ENCODE results near the gene RANBP17.
A peak's percentile ranks its signal among the peaks of the same experiment; 100 is the strongest.
"Not testable (repeated sequence)": the region's sequence is repeated elsewhere in the genome, so short reads cannot be mapped to it uniquely, and the experiment has no call there.

RANBP17 gene

DNA sequence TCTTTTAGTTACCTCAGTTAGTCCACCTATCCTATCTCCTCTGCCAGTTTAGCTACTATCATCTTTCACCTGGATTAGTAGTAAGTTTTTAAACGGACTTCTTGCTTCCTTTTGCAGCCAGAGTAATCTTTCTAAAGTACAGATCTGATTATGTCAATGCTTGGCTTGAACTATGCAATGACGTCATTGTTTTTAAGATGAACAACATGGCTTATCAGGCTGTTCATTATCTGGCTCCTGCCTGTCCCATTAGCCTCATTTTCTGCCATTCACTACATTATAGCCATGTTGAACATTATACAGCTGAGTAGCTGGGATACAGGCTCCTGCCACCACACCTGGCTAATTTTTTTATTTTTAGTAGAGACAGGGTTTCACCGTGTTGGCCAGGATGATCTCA, 98.7 kb downstream of the RANBP17 start:
- DNase-seq, result no peak

DNA sequence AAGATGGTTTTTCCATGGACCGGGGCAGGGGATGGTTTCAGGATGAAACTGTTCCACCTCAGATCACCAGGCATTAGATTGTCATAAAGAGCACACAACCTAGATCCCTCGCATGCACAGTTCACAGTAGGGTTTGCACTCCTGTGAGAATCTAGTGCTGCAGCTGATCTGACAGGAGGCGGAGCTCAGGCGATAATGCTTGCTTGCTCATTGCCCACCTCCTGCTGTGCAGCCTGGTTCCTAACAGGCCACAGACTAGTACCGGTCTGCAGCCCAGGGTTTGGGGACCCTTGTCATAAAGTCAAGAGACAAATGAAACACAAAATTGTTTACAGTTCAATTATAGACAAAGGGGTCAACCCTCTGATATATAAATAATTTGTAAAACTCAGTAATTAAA, 101.7 kb downstream of the RANBP17 start:
- no peak for DNase-seq

DNA sequence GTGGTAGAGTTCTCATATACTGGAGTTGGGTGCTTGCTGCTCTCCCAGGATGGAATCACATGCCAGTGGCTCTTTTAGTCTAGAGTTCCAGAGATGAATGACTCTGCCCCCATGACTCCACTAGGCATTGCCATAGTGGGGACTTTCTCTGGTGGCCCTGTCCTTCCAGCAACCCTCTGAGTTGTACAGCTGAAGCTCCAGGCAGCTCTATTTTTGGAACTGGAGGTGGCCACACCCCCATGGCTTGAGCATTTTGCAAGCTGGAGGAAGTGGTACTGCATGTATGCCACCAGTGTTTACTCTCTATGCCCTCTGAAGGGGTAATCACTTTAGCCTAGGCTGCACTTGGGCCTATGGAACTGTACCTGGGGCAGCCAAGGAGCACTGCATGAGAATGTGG, 112.6 kb downstream of the RANBP17 start:
- no peak for DNase-seq

DNA sequence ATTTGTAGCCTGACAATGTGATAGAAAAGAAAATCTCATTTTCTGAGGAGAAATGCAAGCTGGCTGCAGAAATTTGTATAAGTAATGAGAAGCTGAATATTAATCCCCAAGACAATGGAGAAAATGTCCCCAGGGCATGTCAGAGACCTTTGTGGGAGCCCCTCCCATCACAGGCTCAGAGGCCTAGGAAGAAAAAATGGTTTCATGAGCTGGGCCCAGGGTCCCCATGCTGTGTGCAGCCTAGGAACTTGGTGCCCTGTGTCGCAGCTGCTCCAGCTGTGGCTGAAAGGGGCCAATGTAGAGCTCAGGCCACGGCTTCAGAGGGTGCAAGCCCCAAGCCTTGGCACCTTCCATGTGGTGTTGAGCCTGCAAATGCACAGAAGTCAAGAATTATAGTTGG, 118.4 kb downstream of the RANBP17 start:
- DNase-seq, result not testable (repeated sequence)

DNA sequence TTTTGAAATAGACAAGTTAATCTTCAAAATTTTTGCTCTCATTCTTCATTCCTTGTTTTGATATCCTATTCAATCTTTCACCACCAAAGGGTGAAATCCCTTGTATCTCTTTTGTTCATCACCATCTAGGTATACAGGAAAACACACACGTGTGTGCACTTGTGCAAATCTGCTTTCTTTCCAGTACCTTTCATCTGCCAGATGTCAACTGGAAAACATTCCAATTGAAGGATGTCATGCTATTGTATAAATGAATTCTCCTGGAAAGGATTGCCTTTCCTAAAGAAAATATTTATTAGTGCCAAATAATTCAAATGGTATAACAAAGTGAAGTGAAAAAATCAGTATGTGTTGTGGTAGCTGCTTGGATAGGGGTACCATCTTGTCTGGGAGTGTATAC, 123.7 kb downstream of the RANBP17 start:
- DNase-seq, result no peak

DNA sequence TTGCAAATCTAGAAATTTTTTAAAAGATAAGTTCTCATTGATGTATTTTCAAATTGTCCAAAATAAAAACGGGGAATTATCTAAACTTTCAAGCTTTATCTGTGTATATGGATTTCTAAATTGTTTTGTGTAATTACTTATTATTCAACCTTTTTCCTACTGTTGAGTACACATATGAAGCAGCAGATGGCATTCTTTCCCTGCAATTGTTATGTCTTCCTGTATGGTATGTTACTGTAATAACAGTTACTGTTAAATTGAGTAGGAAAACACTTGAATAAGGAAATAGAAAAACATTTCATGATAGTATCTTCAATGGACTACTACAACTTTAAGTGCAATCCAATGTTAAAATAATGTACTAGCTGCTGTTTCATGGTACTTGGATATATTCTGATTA, 124.8 kb downstream of the RANBP17 start:
- peak; percentile 2 for DNase-seq

DNA sequence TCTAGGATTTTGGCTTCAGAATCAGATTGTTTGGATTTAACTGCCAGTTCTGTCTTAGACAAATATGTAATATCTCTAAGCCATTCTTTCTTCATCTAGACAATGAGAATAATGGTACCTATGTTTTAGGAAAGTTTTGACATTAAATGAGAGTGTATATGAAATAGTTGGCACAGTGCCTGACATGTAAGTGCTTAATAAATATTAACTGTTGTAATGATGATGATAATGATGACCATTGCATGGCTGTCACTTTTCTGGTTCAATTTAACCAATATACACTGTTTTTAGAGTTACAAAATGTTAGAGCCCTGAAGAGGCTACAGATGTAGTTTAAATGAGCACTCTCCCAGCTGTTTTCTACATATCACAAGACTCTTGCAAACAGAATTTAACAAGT, 131.7 kb downstream of the RANBP17 start:
- no peak for DNase-seq

DNA sequence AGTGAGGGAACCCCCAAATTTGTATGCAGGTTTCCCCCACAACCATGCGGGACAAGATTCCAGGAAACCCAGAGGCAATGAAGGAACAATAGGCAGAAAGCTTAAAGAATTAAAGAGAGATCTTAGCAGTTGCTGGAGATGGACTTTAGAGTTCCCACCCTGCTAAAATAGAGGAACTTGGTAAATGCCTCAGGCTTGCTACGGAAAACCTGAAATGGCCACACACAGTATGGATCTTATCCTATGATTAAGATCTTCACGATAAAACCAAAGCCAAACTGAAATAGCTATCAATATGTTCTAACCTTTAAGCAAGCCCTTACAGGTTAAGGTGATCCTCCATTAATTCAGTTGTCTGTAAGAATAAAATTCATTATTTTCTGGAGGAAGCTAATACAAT, 148.3 kb downstream of the RANBP17 start:
- no peak for DNase-seq

DNA sequence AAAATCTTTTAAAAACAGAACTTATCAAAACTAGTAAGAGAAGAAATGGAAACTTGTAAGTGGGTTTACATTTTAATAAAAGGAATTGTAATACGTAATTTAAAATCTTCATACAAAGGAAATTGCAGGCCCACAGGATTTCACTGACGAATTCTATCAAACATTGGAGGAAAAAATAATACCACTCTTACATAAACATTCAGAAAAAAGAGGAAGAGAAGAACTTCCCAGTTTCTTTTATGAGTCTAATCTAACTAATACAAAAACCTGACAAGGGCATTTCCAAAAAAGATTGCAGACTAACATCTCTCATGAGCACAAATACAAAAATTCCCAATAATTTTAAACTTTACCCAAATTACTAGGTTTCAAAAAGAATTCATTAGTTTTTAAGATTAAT, 149.0 kb downstream of the RANBP17 start:
- no peak for DNase-seq

DNA sequence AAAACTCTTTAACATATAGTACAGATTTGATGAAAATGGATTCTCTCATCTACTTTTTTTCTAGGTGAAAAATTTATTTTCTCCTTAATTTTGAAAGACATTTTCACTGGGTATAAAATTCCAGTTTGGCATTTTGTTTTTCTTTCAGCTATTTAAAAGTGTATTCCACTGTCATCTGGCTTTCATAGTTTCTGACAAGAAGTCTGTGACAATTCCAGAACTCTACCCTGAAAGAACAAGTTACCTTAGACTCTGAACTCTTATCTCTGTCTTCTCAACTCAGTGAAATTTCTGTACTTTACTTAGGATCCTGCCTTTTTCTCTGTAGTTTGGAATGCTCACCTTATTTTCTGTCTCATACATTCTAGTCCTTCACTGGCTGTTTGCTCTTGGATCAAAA, 161.7 kb downstream of the RANBP17 start:
- DNase-seq, result no peak

DNA sequence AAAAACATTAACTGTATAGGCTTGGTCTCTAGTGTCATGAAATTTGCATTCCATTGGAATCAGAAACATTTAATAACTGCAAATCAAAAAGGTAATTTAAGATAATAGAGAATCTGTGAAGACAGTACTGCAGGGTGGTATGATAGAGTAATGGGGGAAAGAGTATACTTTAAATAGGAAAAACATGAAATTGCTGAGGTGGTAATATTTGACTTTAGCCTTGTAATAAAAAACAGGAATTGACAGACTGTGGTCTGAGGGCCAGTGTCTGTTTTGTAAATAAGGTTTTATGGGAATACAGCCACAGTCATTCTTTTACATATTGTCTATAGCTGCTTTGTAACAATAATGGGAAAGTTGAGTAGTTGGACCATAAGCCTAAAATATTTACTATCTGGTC, 162.3 kb downstream of the RANBP17 start:
- DNase-seq, result no peak

DNA sequence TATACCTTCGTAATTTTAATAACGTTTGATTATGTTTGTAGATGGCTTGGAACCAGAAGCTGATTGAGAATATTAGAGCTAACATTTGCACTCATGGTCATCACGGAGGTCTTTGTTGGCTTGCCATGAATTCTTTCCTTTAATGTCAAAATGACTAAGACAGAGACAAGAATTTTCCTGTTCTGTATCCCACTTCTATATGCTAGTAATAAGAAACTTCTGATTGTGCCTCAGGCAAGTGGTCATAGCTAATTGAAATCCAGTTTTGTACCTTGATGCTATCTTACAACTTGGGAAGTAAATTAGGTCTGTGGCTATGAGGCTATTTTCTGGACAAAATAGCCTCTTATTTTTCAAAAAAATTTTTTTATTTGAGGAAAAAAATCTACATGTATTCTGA, 167.6 kb downstream of the RANBP17 start:
- no peak for DNase-seq

DNA sequence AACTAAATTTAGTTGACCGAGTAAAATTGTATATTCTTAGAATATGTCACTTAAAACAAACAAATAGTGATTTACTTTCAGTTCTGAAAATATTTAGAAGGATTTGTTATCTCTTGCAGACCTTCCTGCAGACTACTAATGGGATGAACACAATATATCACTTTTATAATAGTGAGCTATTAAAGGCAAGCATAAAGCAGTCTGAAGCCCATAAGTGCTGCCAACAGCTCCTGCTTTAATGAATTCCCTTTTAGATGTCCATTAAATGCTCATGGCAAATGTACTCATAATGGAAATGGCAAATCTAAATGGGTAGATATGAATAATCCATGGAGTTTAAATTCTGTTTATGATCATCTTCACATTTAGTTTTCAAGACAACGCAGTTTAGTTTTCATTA, 170.2 kb downstream of the RANBP17 start:
- DNase-seq, result no peak

DNA sequence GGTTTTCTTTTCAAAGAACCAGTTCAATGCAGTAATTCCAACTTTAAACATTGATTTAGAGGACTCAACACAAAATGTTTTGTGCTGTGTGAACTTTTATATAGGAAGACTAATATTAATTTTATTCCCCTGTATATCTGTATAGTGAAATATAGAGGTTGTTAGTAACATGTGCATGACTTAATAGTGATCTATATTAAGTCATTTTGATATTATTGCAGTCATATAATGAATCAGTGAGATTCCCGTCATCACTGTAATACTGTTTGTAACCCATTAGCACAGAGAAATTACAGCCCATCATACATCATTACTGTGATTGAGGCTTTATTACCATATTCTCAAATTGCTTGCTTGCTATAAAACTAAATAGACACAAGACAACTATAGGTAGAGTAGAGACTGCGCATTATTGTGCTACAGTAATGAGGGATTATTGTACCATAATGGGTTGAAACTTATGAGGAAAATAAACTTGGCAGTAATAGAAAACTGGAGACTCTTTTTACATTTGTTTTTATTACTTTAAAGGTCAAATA, 170.7 kb downstream of the RANBP17 start:
- no peak for DNase-seq

DNA sequence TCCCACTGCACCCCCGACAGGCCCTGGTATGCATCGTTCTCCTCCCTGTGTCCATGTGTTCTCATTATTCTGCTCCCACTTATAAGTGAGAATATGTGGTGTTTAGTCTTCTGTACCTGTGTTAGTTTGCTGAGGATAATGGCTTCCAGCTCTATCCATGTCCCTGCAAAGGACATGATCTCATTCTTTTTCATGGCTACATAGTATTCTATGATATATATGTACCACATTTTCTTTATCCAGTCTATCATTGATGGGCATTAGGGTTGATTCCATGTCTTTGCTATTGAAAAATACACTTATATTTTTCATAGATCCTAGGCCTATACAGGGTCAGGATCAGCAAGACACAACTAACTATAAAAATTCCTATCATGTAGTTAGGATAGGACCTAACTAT, 180.1 kb downstream of the RANBP17 start:
- DNase-seq, result not testable (repeated sequence)

DNA sequence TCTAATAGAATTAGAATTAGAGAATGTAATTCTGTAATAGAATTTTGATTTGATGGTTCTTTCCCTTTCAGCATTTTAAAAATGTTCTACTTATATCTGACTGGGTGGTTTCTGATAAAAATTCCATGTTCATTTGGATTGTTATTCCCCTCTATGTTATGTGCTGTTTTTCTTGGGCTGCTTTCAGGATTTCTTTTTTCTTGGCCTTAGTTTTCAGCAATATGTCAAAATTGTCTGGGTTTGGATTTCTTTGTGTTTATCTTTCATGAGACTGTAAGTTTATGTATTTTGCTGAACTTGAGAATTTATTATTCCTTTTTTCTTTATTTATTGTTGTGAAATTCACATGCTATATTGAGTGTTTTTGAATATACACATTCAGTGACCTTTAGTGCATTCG, 189.1 kb downstream of the RANBP17 start:
- no peak for DNase-seq

DNA sequence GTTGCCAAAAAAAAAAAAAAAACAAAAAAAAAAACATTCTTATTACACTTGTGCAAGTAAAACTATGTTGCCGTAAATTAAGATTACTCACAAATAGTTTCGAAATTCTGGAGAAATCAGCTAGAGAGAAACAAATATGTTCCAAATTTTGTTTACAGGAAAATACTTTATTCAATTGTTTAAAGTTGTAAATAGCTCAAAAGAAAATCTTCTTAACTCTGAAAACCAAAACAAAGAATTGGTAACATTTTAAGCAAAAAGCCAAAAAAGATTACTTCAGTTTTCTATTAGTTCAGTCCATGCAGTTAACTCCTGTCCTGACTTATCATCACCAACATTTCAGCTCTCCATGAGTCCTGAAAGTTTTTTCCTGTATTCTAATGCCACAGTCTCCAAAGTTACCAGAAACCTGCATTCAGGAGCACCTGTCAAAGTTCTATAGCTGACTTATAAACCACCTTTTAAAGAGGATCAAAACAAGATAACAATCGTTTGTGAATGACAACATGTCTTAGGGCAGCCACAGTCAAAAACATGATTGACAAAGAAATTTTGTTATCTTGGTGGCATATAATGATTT, 194.1 kb downstream of the RANBP17 start:
- no peak for DNase-seq

DNA sequence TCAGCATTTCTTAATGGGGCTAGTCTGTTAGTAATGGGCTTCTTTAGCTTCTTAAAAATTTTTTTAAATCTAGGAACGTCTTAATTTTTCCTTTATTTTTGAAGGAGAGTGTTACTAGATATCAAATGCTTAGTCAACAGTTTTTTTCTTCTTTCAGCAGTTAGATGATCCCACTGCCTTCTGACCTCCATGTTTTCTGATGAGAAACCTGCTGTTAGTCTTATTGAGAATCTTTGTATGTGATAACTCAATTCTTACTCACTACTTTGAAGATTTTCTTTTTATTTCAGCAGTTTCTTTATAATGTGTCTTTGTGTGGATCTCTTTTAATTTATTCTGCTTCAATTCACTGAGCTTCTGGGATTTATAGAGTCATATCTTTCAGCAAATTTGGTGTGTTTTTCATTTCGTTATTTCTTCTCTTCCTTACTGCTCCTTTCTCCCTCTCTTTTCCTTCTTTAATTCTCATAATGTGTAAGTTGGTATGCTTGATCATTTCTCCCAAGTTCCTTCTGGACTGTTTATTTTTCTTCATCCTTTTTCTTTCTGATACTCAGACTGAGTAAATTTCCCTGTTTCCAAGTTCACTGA, 205.8 kb downstream of the RANBP17 start:
- DNase-seq, result no peak

DNA sequence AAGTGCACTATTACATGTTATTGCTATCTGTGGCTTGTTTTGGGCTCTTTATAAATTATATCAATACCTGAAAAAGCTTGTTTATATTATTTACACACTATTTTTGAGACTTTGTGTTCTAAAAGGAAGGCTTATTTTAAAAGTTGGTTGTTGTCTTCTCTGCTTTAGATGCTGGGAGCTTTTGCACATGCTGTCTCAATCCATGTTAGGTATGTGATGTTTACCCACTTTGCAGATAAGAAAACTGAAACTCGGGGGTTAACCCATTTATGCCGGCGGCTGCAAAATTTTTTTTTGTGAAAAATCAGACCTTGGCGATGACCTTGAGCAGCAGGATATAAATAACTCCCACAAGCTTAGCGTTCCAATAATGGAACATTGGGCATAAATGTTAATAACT, 212.9 kb downstream of the RANBP17 start:
- no peak for DNase-seq

DNA sequence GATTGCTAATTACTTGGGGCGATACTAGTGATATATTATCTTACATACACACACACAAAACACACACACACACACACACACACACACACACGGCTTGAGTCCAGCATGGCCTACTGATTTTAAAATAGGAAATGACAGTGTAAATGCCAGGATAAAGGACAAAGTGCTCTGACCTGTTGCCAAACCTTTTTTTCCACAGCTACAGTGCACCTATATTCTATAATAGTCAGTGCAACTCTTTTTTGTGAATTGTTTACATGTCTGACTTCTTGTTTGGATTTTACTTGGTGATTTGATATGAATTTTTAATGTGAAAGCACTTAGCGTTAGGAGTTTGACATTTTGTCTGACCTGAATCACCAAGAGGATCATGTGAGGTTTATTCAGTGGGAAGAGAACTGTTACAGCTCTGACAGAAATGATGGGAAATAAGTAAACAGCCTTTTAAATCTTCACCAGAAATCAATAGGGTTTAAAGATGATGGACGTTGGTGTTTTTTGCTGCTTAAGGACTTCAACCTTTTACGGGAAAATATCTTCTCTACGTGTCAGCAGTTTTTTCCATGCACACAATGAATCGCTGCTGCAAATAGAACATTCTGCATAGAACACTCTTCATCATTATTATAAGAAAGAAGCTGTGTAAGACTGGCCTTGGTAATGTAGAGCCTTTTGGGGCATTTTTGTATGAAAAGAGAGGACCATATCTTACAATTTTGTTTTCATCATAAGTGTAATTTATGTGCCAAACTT, 218.5 kb downstream of the RANBP17 start:
- DNase-seq, result no peak

DNA sequence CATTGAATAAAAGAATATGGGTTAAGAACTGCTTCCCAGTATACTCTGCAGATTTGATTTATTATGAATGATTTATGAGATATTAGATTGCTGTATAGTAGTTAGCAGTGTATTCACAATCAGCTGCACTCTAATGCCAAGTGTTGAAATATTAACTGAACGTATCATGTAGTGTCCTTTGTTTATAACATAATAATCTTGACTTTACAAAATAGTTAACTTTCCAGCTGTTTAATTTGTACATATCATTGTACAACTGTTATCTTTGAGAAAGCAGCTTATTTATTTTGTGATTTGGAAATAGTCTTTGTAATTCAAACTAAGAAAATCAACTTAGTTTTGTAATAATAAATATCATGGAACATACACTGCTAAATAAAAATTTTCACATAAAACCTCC, 219.5 kb downstream of the RANBP17 start:
- DNase-seq, result no peak

DNA sequence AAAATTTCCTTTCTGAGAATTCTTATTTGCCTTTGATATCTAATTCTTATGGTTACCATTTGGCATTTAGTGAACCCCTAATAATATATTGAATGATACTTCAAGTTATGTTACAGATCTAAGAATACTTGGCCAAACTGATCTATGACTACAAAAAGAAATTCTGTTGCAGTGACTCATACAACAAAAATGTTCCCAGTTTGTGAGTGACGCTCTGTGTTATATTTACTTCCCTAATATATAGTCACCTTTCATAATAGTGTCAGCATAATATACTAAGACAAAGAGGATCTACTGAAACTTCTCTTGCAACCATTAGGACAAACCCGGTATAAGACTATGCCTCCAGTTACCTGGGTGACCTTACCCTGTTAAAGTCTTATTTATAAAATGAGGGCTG, 230.4 kb downstream of the RANBP17 start:
- DNase-seq, result no peak

DNA sequence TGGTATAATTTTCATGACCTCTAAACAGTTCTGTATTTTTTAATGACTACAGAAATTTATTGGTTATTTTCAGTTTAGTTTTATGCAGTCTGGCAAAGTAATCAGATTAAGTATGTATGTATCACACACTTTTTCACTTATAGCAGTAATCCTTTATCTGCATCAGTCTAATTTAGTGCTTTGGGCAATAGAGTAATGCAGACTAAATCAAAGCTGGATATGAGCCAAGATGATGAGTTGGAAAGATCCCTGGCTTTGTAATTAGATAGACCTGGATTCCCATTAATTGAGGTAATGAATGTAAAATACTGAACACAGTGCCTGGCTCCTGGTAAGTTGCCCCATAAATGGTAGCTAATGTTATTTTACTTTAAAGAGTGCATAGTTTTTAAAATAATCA, 231.8 kb downstream of the RANBP17 start:
- no peak for DNase-seq

DNA sequence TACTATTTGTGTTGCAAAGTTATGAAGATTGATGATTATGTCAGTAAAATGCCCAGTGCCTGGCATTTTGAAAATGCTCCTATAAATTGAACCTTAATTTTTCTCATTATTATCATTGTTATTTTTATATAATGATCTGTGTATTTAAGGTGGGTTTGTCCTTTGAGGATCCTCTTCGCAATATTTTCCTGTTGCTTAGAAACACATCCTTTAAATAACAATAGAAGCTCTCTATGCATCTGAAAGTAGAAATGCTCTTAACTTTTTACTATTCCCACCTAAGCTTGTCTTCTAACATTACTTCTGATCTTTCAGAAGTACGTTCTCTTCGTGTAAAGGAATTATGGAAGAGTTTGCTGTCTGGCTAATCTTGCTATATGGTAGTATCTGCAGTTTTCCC, 232.5 kb downstream of the RANBP17 start:
- no peak for DNase-seq

All from DMS79 treated with DMSO at 0.1 percent for 48 hours (cell line).